Neural progenitor cell (in vitro differentiated cells): ENCODE results near the gene SLC44A5. TPM values are rescaled to one million over a fixed set of nuclear protein-coding genes. Genes with fewer than 3 reads are reported as not detected.

Experiments
- DNase-seq: peaks from one replicate; pipeline ENCODE4 v3.0.0-alpha.2; 2016; ENCODE audit warnings: low spot score
- H2AFZ ChIP-seq: fragments of 200-600 bp; sonication (generic); replicated peaks from 2 replicates; pipeline ENCODE4 v1.6.1; 2016; ENCODE audit warnings: antibody characterized with exemption
- H3F3A ChIP-seq: fragments of 200-600 bp; sonication (generic); 2 replicates; pipeline ENCODE4 v1.6.1; 2016; ENCODE audit warnings: antibody characterized with exemption, low read depth
- H3K27ac ChIP-seq: fragments of 200-600 bp; sonication (generic); 2 replicates; pipeline ENCODE4 v1.5.1; 2016; ENCODE audit warnings: mild to moderate bottlenecking
- H3K27me3 ChIP-seq: fragments of 200-600 bp; sonication (generic); 2 replicates; pipeline ENCODE4 v1.6.1; 2016; ENCODE audit warnings: mild to moderate bottlenecking, moderate library complexity
- H3K36me3 ChIP-seq: fragments of 200-600 bp; sonication (generic); 2 replicates; pipeline ENCODE4 v1.5.1; 2016
- H3K4me1 ChIP-seq: fragments of 200-600 bp; sonication (generic); 2 replicates; pipeline ENCODE4 v1.6.1; 2016; ENCODE audit warnings: mixed run types
- H3K4me2 ChIP-seq: fragments of 200-600 bp; sonication (generic); 2 replicates; pipeline ENCODE4 v1.6.1; 2016
- H3K4me3 ChIP-seq: fragments of 200-600 bp; sonication (generic); 2 replicates; pipeline ENCODE4 v1.5.1; 2016
- H3K79me2 ChIP-seq: fragments of 200-600 bp; sonication (generic); 2 replicates; pipeline ENCODE4 v1.6.1; 2016; ENCODE audit warnings: low read depth
- H3K9ac ChIP-seq: fragments of 200-600 bp; sonication (generic); 2 replicates; pipeline ENCODE4 v1.6.1; 2016
- H3K9me3 ChIP-seq: fragments of 200-600 bp; sonication (generic); 2 replicates; pipeline ENCODE4 v1.5.1; 2016; ENCODE audit warnings: low read depth
- H4K20me1 ChIP-seq: fragments of 200-600 bp; sonication (generic); 2 replicates; pipeline ENCODE4 v1.6.1; 2016; ENCODE audit warnings: low read depth
- H3K27ac Mint-ChIP-seq: 3 replicates; pipeline ENCODE4 v1.8.0; 2021; ENCODE audit warnings: mixed read lengths
- H3K27me3 Mint-ChIP-seq: 2 replicates; pipeline ENCODE4 v1.8.0; 2022; ENCODE audit warnings: low read depth, mild to moderate bottlenecking, inconsistent platforms, moderate library complexity, mixed read lengths; ENCODE audit not compliant: insufficient read depth
- H3K36me3 Mint-ChIP-seq: 3 replicates; pipeline ENCODE4 v1.8.0; 2021; ENCODE audit warnings: mixed read lengths
- H3K4me1 Mint-ChIP-seq: 3 replicates; pipeline ENCODE4 v1.8.0; 2021; ENCODE audit warnings: mixed read lengths
- H3K4me3 Mint-ChIP-seq: 3 replicates; pipeline ENCODE4 v1.8.0; 2021; ENCODE audit warnings: mild to moderate bottlenecking, moderate library complexity, mixed read lengths
- H3K9me3 Mint-ChIP-seq: 3 replicates; pipeline ENCODE4 v1.8.0; 2020; ENCODE audit warnings: mixed read lengths
- CTCF ChIP-seq: fragments of 200-600 bp; sonication (generic); IDR thresholded peaks from 2 replicates; pipeline ENCODE4 v1.5.1; 2017; ENCODE audit warnings: antibody characterized with exemption, mild to moderate bottlenecking
- EZH2 ChIP-seq: fragments of 200-600 bp; sonication (generic); IDR thresholded peaks from 2 replicates; pipeline ENCODE4 v1.6.1; 2017; ENCODE audit warnings: antibody characterized with exemption, mild to moderate bottlenecking, moderate library complexity
- EZH2phosphoT487 ChIP-seq: fragments of 200-600 bp; sonication (generic); IDR thresholded peaks from 2 replicates; pipeline ENCODE4 v1.6.1; 2017; ENCODE audit warnings: antibody characterized with exemption
- total RNA-seq: library from RNA; depleted of rRNA; stranded (reverse); fragments of >200 nt; gene quantifications from 2 replicates; pipeline ENCODE4 v1.2.3, GENCODE V29; 2015; ENCODE audit warnings: low replicate concordance

SLC44A5 gene
- total RNA-seq, 1 donor from 2014 or later, result 25.3 TPM

DNA sequence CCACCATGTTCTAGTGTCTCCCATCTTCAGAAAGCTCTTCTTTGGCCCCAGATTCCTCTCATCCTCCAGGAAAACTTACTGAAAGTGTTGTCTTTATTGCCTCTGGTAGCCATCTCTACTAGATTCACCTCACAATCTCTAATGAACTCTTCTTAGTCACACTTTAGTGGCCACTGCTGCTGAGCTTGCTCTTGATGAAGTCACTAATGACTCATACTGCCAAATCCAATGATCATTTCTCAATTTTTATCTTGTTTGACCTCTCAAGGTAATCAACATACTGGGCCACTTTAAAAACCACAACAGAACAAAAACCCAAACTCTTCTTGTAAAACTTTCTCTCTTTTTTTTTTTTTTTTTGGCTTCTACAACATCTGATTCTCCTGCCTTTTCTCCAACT, 280.3 kb downstream of the SLC44A5 start:
- Histone ChIP-seq H3F3A (no peaks in the 10 kb centered on the region), H3K9ac (no peak overlapping the region), H3K27ac (no peak overlapping the region), H3K4me2 (no peak overlapping the region), H3K27me3 (no peaks in the 10 kb centered on the region), H2AFZ (no peak overlapping the region), H3K36me3 (no peaks in the 10 kb centered on the region), H3K79me2 (no peaks in the 10 kb centered on the region), H3K4me3 (no peak overlapping the region), H3K9me3 (no peaks in the 10 kb centered on the region), H3K4me1 (peaks cover 9% of the 10 kb centered on the region), H4K20me1 (no peaks in the 10 kb centered on the region)
- Mint-ChIP-seq H3K4me1 (peaks cover 14% of the 10 kb centered on the region), H3K36me3 (no peaks in the 10 kb centered on the region), H3K27me3 (no peaks in the 10 kb centered on the region), H3K4me3 (no peak overlapping the region), H3K9me3 (no peaks in the 10 kb centered on the region), H3K27ac (no peak overlapping the region)
- TF ChIP-seq EZH2phosphoT487, result no peak
- no peak for TF ChIP-seq CTCF
- TF ChIP-seq EZH2, result no peak
- no peak for DNase-seq

DNA sequence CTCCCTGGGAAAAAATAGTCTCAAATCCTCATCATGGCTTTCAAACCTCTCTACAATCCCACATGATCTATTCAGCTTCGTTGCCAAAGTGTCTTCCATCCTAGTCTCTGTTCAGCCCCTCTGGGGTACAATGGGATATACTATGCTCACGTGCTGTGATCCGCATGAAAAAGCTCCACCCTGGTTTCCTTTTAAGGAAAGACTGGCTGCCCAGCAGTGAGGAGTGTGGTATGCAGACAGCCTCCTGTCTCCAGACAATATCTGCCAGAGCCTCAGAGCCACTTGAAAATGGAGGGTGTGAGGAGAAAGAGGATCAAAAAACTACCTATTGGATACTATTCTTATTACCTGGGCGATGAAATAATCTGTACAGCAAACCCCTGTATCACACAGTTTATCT, 282.2 kb downstream of the SLC44A5 start:
- no peak overlapping the region for H2AFZ ChIP-seq
- Mint-ChIP-seq H3K27me3 (no peaks in the 10 kb centered on the region), H3K9me3 (no peaks in the 10 kb centered on the region), H3K4me1 (peaks cover 17% of the 10 kb centered on the region), H3K36me3 (no peaks in the 10 kb centered on the region), H3K27ac (peak overlapping the region; percentile 23), H3K4me3 (no peak overlapping the region)
- no peaks in the 10 kb centered on the region for H4K20me1 ChIP-seq
- H3K79me2 ChIP-seq, result no peaks in the 10 kb centered on the region
- TF ChIP-seq CTCF, result no peak
- no peak for TF ChIP-seq EZH2
- TF ChIP-seq EZH2phosphoT487, result no peak
- H3K27me3 ChIP-seq, result no peaks in the 10 kb centered on the region
- peaks cover 9% of the 10 kb centered on the region for H3K4me1 ChIP-seq
- H3K27ac ChIP-seq, result no peak overlapping the region
- H3K9me3 ChIP-seq, result no peaks in the 10 kb centered on the region
- H3K36me3 ChIP-seq, result no peaks in the 10 kb centered on the region
- H3K4me3 ChIP-seq, result no peak overlapping the region
- H3K9ac ChIP-seq, result no peak overlapping the region
- no peaks in the 10 kb centered on the region for H3F3A ChIP-seq
- H3K4me2 ChIP-seq, result no peak overlapping the region
- DNase-seq, result peak; percentile 47

DNA sequence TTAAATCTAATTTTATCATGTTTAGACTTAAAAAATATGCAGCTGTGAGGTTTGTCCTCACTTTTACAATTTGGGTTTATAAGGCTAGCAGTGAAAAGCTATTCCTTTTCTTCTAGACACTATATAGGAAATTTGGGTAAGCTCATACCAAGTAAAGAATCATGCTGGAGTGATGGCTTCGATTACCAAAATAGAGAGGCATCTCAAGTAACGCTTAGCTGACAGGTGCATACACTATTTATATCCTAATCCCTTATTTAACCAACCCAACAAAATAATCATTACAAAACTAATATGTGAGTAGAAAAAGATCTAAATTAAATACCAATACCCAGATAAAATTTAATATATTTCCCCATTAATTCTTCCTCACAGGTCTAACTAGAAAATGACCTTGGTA, 283.5 kb downstream of the SLC44A5 start:
- TF ChIP-seq EZH2phosphoT487 (no peak), CTCF (no peak), EZH2 (no peak)
- peaks cover 9% of the 10 kb centered on the region for H3K4me1 ChIP-seq
- no peaks in the 10 kb centered on the region for H3F3A ChIP-seq
- H3K9me3 ChIP-seq, result no peaks in the 10 kb centered on the region
- no peak overlapping the region for H3K9ac ChIP-seq
- Mint-ChIP-seq H3K9me3 (peaks cover 2% of the 10 kb centered on the region), H3K4me1 (peaks cover 16% of the 10 kb centered on the region), H3K4me3 (no peak overlapping the region), H3K27me3 (no peaks in the 10 kb centered on the region), H3K27ac (no peak overlapping the region), H3K36me3 (no peaks in the 10 kb centered on the region)
- H3K79me2 ChIP-seq, result no peaks in the 10 kb centered on the region
- H4K20me1 ChIP-seq, result no peaks in the 10 kb centered on the region
- H2AFZ ChIP-seq, result no peak overlapping the region
- no peak overlapping the region for H3K4me3 ChIP-seq
- no peak for DNase-seq
- H3K27ac ChIP-seq, result no peak overlapping the region
- H3K4me2 ChIP-seq, result no peak overlapping the region
- H3K27me3 ChIP-seq, result no peaks in the 10 kb centered on the region
- H3K36me3 ChIP-seq, result no peaks in the 10 kb centered on the region

DNA sequence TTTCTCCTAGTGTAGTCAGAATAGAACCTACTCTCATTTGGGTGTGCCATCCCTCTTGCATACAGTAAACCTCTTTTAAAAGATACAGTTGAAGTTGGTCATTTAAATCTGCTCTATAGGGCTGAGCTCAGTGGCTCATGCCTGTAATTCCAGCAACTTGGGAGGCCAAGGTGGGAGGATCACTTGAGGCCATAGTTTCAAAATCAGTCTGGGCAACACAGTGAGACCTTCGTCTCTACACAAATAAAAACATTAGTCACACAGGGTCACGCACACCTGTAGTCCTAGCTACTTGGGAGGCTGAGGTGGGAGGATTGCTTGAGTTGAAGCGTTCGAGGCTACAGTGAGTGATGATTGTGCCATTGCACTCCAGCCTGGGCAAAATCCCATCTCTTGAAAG, 292.9 kb downstream of the SLC44A5 start:
- H3K4me1 ChIP-seq, result no peaks in the 10 kb centered on the region
- H3K9ac ChIP-seq, result no peak overlapping the region
- H3K4me1 Mint-ChIP-seq, result no peaks in the 10 kb centered on the region
- H3K27me3 ChIP-seq, result no peaks in the 10 kb centered on the region
- H3K27ac Mint-ChIP-seq, result no peak overlapping the region
- H3K79me2 ChIP-seq, result no peaks in the 10 kb centered on the region
- H3F3A ChIP-seq, result no peaks in the 10 kb centered on the region
- H3K27me3 Mint-ChIP-seq, result no peaks in the 10 kb centered on the region
- no peaks in the 10 kb centered on the region for H3K36me3 Mint-ChIP-seq
- no peaks in the 10 kb centered on the region for H4K20me1 ChIP-seq
- no peak overlapping the region for H3K4me3 Mint-ChIP-seq
- H3K4me3 ChIP-seq, result no peak overlapping the region
- no peak for TF ChIP-seq EZH2
- H2AFZ ChIP-seq, result no peak overlapping the region
- H3K4me2 ChIP-seq, result no peak overlapping the region
- H3K27ac ChIP-seq, result no peak overlapping the region
- H3K36me3 ChIP-seq, result no peaks in the 10 kb centered on the region
- no peaks in the 10 kb centered on the region for H3K9me3 ChIP-seq
- DNase-seq, result no peak
- peaks cover 6% of the 10 kb centered on the region for H3K9me3 Mint-ChIP-seq
